Fibroblast of lung (primary cell): ENCODE results near the gene RYR1. TPM values are rescaled to one million over a fixed set of nuclear protein-coding genes. Genes with fewer than 3 reads are reported as not detected.

Experiments
- DNase-seq, 2 donors: peaks; one replicate each; pipeline versions ENCODE4 v3.0.0 to v3.0.0-alpha.2; 2010; ENCODE audit warnings: low read depth in 2 of 2
- H2AFZ ChIP-seq: 2 replicates; pipeline ENCODE4 v1.5.1; 2012; ENCODE audit warnings: low read length, control low read depth, inconsistent platforms
- H3K27ac ChIP-seq: 2 replicates; pipeline ENCODE4 v1.5.1; 2011; ENCODE audit warnings: low read length, control low read depth; ENCODE audit not compliant: insufficient read depth
- H3K27me3 ChIP-seq: 2 replicates; pipeline ENCODE4 v1.5.1; 2011; ENCODE audit warnings: mild to moderate bottlenecking, low read length; ENCODE audit not compliant: control insufficient read depth, insufficient read depth
- H3K36me3 ChIP-seq: 2 replicates; pipeline ENCODE4 v1.5.1; 2011; ENCODE audit warnings: low read length; ENCODE audit not compliant: control insufficient read depth, insufficient read depth
- H3K4me1 ChIP-seq: 2 replicates; pipeline ENCODE4 v1.5.1; 2011; ENCODE audit warnings: low read length; ENCODE audit not compliant: control insufficient read depth, insufficient read depth; ENCODE audit errors: extremely low read depth
- H3K4me2 ChIP-seq: 2 replicates; pipeline ENCODE4 v1.5.1; 2011; ENCODE audit warnings: low read length, control low read depth; ENCODE audit not compliant: insufficient read depth; ENCODE audit errors: extremely low read depth
- H3K4me3 ChIP-seq, 4 experiments: fragments of 200-600 bp in 1 of 4; sonication (generic) in 1 of 4; replicated peaks in 1 of 4; 2 replicates each; pipeline ENCODE4 v1.5.1; 2011 to 2016; ENCODE audit warnings: low read length in 4 of 4, low read depth in 3 of 4, mild to moderate bottlenecking in 3 of 4, control low read depth in 2 of 4, inconsistent platforms in 1 of 4, mixed read lengths in 1 of 4; ENCODE audit not compliant: insufficient read depth in 1 of 4; ENCODE audit errors: control extremely low read depth in 1 of 4
- H3K79me2 ChIP-seq: 2 replicates; pipeline ENCODE4 v1.5.1; 2012; ENCODE audit warnings: mild to moderate bottlenecking, low read length, inconsistent platforms; ENCODE audit not compliant: control insufficient read depth, insufficient read depth
- H3K9ac ChIP-seq: 2 replicates; pipeline ENCODE4 v1.5.1; 2011; ENCODE audit warnings: mild to moderate bottlenecking, low read length, control low read depth; ENCODE audit not compliant: insufficient read depth
- H3K9me3 ChIP-seq: 2 replicates; pipeline ENCODE4 v1.5.1; 2012; ENCODE audit warnings: low read depth, low read length; ENCODE audit not compliant: control insufficient read depth, insufficient read depth
- H4K20me1 ChIP-seq: 2 replicates; pipeline ENCODE4 v1.5.1; 2011; ENCODE audit warnings: low read length; ENCODE audit not compliant: control insufficient read depth, insufficient read depth; ENCODE audit errors: extremely low read depth
- CTCF ChIP-seq, 2 donors: IDR thresholded peaks in 1 of 2; conservative IDR thresholded peaks in 1 of 2; 1 replicate in 1 of 2; 2 replicates in 1 of 2; pipeline ENCODE4 v1.5.1; 2011 to 2012; ENCODE audit warnings: low read length in 2 of 2, control low read depth in 1 of 2, inconsistent platforms in 1 of 2, low read depth in 1 of 2, mild to moderate bottlenecking in 1 of 2
- EZH2 ChIP-seq: IDR thresholded peaks from 2 replicates; pipeline ENCODE4 v1.5.1; 2012; ENCODE audit warnings: low read length, control low read depth, mild to moderate bottlenecking; ENCODE audit errors: missing control alignments
- polyA plus RNA-seq, 2 donors: library from polyadenylated mRNA; depleted of rRNA in 1 of 2; stranded (reverse) in 1 of 2; unstranded in 1 of 2; fragments of >200 nt; gene quantifications; 2 replicates each; pipeline ENCODE4 v1.2.1, GENCODE V29; 2011 to 2012; ENCODE audit warnings: missing spikeins in 1 of 2
- total RNA-seq: library from RNA; depleted of rRNA; stranded (reverse); fragments of >200 nt; gene quantifications from 2 replicates; pipeline ENCODE4 v1.2.1, GENCODE V29; 2014

Gene RYR1
- total and polyA plus RNA-seq, 2 donors (not counting 1 experiment from before 2014, with no cell fraction given): under 0.01 TPM

- H3K27ac ChIP-seq: no peak overlapping the region
- no peaks in the 10 kb centered on the region for H3K9me3 ChIP-seq
- no peak for TF ChIP-seq CTCF (conservative IDR thresholded peaks at IDR 0.05 in 1 of 2, IDR thresholded peaks at IDR 0.05 in 1 of 2; ENCODE audit: low read depth in 1 of 2, low read length in 2 of 2)
- TF ChIP-seq EZH2: no peak
- H3K79me2 ChIP-seq: no peaks in the 10 kb centered on the region
- no peaks in the 10 kb centered on the region for H4K20me1 ChIP-seq
- H3K4me3 ChIP-seq: no peak overlapping the region
- DNase-seq: no peak
- H2AFZ ChIP-seq: no peak overlapping the region
- no peak overlapping the region for H3K9ac ChIP-seq
- H3K36me3 ChIP-seq: no peaks in the 10 kb centered on the region
- no peaks in the 10 kb centered on the region for H3K27me3 ChIP-seq
- no peaks in the 10 kb centered on the region for H3K4me1 ChIP-seq
- no peak overlapping the region for H3K4me2 ChIP-seq
These were observed 69.6 kb downstream of the RYR1 start for GRCh38 chr19:38503077-38503410.

GRCh38 chr19:38505958-38506357 is 72.5 kb downstream of the RYR1 start:
- Histone ChIP-seq H3K9me3 (no peaks in the 10 kb centered on the region), H3K79me2 (no peaks in the 10 kb centered on the region), H2AFZ (no peak overlapping the region), H3K4me2 (no peak overlapping the region), H3K9ac (no peak overlapping the region), H3K4me3 (no peak overlapping the region), H3K27me3 (no peaks in the 10 kb centered on the region), H3K36me3 (no peaks in the 10 kb centered on the region), H3K27ac (no peak overlapping the region), H4K20me1 (no peaks in the 10 kb centered on the region), H3K4me1 (no peaks in the 10 kb centered on the region)
- TF ChIP-seq EZH2: no peak
- TF ChIP-seq CTCF (conservative IDR thresholded peaks at IDR 0.05 in 1 of 2, IDR thresholded peaks at IDR 0.05 in 1 of 2; ENCODE audit: low read depth in 1 of 2, low read length in 2 of 2): no peak
- no peak for DNase-seq

GRCh38 chr19:38506375-38506722 is 72.9 kb downstream of the RYR1 start:
- Histone ChIP-seq H3K27me3 (no peaks in the 10 kb centered on the region), H3K9ac (no peak overlapping the region), H3K4me2 (no peak overlapping the region), H3K4me3 (no peak overlapping the region), H3K36me3 (no peaks in the 10 kb centered on the region), H3K4me1 (no peaks in the 10 kb centered on the region), H3K79me2 (no peaks in the 10 kb centered on the region), H4K20me1 (no peaks in the 10 kb centered on the region), H2AFZ (no peak overlapping the region), H3K9me3 (no peaks in the 10 kb centered on the region), H3K27ac (no peak overlapping the region)
- TF ChIP-seq EZH2 (no peak), CTCF (conservative IDR thresholded peaks at IDR 0.05 in 1 of 2, IDR thresholded peaks at IDR 0.05 in 1 of 2; ENCODE audit: low read depth in 1 of 2, low read length in 2 of 2) (no peak)
- no peak for DNase-seq
